Activated T-helper 9 cell treated with anti-CD3 and anti-CD28 coated beads, Interleukin-2, amount 50 U/mL, for 16 hours (primary cell): ENCODE measurements around the gene LCN9.

ENCODE experiments used
- DNase-seq: peaks from one replicate; pipeline ENCODE4 v3.0.0-alpha.2; 2020; ENCODE audit warnings: low read depth

The LCN9 gene

DNA sequence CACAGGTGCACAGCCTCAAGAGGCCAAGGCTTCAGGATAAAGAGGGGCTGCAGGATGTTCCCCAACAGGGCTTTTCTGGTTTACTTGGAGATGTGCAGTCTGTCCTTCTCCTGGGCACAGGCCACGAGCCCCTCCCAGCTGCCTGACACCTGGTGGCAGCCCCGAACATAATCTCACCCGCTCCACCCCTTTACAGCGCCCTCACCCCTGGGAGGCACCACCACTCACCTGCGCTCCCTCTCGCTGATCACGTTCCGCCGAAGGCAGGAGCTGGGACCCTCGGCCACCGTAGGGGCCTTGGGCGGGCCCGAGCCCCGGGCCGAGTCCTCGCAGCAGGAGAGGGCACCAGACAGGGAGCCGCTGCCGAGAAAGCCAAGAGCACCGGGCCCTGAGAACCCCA, 35.7 kb downstream of the LCN9 start:
- no peak for DNase-seq

DNA sequence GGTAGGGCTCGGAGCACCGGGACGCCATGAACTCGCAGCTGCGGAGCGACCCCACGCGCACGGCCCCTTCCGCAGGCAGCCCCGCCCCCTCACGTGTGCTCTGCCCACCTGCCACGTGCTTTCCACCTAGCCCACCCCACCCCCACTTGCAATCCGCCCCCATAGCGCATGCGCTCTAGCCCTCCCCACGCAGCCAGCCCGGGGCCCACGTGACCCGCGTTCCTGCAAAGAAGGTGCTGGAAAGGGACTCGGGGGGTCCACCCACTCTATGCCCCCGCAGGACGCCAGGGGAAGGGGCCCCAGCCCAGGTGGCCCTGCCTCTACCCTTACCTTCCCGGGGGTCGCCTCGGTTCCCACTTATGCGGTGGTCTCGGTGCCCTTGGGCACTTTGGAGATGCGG, 36.3 kb downstream of the LCN9 start, which contains the start of gene SOHLH1:
Gene SOHLH1 (minus strand): TSS at position 42 of the 400 bp plus-strand sequence. CDS start 14 bp downstream, at position 28.
- no peak for DNase-seq

DNA sequence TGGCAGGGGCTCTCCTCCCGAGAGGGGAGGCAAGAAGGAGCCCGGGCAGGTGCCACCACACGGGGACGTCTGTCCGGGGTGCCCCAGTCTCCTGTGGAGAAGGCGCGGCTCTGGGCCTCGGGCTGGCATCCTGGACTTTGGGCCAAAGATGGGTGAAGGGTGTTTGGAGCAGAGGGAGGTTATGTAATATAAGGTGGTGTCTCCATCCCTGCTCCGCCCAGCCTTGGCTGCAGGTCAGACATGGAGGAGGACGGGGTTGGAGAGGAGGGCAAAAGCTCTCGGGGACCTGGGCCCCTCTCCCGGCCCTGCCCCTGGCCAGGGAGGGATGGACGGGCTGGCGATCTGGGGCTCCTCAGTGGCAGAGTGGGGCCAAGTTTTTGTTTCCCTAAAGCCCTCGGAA, 37.4 kb downstream of the LCN9 start:
- no peak for DNase-seq

DNA sequence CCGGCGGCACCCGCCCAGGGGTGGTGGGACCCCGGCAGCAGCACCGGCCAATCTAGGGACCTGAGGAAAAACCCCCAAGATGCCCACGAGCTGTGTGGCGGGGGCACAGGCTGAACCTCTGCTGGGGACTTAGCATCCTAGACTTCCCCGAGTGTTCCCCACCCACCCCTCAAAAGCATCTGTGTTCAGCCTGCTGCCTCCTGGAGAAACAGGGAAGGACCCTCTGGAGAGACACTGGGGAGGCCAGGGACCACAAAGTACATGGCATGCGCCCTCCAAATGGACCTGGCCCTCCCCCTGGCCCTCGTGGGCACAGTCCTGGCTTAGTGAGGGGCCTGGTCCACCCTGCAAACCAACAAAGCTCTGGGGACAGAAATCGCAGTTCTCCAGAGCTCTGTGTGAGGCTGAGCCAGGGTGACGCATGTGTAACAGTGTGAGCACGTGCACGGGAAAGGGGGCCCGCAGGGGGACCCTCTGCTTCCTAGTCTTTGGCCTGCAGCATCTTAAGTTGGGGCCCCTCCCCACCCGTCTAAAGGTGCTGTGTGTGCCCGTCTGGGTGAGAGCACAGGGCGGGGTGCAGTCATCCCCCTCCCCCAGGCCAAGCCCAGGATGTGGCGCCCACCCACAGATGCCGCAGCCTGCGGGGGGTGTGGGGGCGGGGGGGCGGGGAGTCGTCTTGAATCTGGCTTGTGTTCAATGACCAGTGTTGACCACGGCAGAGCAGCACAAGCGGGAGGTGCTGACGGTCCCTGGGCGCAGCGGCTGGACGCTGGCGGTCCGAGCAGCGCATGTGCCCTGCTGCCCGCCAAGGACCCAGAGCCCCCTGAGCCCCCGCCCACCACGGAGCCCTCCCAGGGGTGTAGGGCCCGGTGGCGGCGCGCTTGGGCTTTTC, 38.2 kb downstream of the LCN9 start:
- DNase-seq = no peak

DNA sequence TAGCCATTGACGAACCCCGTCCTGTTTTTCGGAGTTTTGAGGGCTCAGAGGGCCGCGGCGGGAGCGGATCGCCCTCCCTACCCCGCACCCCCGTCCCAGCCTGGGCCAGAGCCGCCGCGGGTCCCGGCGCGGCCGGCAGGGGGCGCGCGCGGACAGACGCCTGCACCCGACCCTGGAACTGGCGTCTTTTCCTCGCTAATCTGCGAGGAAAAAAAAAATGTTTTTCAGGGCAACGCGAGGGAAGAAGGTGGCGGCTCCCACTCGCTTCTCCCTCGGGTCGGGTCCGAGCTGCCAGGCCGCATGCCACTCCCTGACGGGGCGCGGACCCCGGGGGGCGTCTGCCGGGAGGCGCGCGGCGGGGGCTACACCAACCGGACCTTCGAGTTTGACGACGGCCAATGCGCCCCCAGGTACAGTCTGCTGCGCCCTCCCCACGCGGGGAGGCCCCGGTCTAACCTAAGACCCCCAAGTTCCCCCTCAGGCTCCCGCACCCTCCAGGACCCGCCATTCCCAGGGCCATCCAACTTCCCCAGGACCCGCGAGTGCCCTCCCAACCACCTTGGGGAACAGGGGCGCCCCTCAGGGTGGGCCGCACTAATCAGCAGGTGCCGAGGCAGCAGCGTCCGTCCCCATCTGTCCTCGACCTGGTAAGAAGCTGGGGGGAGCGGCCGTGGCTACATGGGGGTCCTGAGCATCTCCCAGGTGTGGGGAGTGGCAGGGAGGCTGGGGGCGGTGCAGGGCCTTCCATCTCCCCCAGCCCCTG, 39.0 kb downstream of the LCN9 start, which contains the start of gene KCNT1:
Gene KCNT1 (plus strand): TSS at position 227 of the 763 bp plus-strand sequence. CDS start 74 bp downstream, at position 301.
- DNase-seq = peak; percentile 18

DNA sequence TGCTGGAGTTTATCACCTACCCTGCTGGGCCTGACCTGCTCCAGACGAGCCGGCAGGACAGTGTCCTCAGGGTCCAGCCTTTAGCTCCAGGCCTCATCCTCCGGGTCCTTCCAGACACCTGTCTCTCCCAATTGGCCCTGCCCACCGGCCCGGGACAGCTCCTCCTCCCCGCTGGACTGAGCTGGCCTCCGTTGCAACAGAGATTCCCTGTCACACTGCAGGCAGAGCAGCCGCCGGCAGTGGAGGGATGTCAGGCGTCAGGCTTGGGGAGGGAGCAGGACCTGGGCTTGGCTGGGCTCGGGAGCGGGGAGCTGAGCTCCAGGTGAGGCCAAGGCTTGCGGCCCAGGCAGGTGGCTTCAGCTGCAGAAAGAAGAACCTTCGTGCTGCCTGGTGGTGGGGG, 40.6 kb downstream of the LCN9 start:
- DNase-seq = no peak

DNA sequence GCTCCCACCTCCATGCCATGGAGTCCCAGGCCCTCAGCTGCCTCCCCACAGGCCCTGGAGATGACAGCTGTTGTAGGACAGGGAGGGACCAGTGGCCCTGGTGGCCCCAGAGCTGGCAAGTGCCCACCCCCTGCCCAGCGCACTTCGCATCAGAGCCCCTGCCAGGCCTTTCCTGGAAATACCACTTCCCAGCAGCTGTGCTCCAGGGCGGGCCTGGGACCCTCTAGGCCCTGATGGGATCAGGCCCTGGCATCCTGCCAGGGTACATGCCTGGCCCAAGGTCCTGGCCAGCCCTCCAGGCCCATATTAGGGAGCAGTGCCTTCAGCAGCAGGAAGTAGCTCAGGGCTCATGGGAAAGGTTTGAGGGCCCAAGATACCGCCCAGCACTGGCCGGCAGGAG, 41.4 kb downstream of the LCN9 start:
- DNase-seq = no peak

DNA sequence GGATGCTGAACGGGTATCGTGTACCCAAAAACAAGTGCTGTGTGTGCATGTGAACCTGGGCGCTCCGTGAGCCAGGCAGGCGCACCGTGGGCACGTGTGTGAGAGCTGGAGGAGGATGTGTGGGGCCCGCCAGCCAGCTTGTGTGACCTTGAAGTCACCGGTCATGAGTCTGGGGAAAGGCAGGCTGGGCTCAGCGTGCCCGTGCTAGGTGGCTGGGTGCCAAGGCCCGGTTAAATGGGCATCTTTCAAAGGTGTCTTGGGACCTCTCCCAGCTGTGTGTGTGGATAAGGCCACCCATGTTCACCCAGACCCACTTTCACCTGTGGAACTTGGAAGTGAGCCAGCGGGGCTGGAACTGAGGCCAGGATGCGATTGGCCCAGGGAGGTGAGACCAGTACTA, 42.3 kb downstream of the LCN9 start:
- no peak for DNase-seq

DNA sequence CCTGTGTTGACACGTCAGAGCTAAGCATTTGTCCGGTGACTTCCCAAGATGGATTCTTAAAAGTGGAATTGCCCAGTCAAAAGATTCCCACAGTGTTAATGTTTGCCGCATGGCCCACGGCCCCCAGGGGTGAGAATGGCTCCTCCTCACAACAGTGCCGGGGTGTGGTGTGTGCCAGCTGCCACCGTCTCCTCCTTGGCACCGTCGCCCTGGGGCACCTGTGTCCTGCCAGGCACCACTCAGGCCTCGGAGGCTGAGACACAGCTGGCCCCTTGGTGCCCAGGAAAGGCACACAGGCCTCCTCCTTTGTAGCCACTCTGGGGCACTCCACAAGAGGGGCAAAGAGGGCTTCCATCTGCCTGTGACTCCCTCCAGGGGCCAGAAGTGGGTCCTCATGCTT, 43.2 kb downstream of the LCN9 start:
- no peak for DNase-seq

DNA sequence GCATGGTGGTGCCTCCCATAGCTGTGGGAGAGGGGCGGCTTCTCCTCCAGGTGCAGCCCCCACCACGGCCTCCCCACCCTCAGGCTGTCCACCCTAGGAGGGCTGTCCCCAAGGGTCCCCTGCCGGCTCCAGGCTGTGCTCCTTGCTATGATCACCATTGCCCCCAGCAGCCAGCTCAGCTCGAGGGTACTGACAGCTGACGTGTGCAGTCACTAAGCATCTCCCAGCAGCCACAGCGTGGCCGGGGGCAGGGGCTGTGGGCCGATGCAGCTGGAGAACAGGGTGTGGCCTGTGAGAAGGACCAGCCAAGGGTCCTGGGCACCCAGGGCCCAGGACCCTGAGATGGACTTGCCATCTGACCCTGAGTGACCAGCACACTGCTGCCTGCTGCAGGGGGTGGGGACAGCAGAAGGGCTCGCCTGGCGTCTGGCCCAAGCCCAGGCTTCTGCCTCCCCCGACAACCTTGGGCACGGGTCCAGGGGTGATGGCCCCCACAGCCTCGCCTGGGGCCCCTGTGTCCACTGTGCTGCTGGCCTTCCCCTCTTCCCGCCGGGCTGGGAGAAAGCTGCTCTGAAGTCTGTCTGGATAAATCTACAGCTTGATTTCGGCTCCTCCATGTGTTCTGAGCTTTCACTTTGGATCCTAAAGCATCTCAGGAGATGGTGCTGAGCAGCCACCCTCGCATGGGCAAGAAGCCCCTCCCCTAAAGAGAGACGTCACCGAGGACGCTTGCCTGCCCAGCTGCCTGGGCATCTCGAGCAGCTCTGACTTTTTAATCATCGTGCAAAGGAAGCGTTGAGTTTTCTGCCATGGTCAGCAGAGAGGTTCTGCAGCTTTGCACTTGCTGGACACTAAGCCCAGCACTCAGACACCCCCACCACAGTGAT, 44.4 kb downstream of the LCN9 start:
- DNase-seq = no peak

DNA sequence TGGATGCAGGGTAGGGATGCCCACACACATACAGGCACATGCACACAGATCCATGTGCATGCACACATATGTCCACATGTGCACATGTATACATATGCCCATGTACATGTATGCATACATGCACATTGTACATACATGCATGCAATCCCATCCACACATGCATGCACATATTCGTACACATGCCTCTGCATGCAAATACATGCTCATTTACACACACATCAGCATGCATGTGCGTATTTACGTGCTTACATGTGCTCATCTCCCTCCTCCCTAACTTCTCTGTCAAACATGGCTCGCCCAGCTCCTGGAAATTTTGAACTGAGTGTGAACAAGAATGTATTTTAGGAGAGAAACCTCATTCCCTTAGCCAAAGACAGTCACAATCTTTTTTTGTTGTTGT, 45.1 kb downstream of the LCN9 start:
- DNase-seq = no peak

DNA sequence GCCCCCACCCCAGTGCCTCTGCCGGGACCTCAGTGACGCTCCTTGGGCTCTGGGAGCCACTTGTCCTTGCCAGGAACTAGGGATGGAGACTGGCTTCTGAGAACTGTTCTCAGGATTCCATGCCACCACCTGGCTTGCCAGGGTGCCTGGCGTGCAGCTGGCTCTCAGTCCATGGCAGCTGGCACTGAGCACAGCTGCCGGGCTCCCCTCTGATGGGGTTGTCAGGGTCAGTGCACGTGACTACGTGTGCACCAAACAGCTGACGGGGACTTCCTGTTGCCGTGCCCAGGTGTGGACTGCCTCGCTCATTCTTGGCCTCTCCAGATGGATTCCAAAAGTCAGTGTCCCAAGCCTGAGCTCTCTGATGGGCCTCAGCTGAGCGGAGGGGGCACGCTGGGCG, 48.3 kb downstream of the LCN9 start:
- no peak for DNase-seq

DNA sequence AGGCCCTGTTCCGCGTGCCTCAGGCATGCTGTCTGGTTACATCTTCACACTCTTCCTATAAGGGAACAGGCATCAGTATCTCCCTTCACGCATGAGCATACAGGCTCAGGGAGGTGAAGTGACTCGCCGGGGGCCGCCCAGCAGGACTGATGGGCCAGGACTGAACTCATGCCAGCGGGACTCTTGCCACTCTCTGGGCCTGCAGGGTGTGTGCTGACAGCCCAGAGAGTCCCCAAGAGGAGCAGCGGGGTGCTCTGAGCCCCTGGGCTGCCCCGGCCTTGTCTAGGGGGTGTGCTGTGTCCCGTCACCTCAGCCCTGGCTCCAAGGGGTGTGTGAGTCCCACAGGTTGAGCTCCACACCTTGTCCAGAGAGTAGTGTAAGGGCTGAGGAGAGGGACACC, 48.8 kb downstream of the LCN9 start:
- no peak for DNase-seq

DNA sequence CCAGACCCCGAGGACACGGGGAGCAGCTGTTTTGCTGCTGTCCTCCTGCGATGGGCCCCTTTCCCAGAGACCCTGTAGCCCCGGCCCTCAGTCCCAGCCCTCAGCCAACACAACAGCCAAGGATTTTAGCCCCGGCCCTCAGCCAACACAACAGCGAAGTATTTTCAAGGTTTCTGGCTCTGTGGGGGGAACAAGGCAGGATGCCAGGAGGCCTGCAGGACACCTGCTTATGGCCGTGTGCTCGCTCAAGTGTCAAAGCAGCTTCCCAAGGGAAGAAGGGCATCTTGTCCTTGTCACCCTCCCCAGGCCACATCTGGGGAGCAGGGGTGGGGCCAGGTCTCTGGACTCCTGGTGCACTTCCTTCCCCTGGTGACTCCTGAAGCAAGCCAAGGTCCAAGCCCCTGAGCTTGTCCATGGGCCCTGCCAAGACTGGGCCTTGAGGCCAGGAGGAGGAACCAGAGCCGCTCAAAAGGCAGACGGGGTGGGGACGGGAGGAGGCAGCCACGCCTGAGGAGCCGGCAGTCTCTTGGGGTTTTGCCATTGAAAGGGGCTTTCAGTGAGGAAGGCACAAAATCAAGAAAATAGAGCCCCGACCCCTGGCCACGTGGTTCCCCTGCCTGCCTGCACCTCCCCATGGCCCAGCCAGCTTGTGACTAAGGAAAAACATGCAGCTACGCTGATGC, 49.6 kb downstream of the LCN9 start:
- no peak for DNase-seq

DNA sequence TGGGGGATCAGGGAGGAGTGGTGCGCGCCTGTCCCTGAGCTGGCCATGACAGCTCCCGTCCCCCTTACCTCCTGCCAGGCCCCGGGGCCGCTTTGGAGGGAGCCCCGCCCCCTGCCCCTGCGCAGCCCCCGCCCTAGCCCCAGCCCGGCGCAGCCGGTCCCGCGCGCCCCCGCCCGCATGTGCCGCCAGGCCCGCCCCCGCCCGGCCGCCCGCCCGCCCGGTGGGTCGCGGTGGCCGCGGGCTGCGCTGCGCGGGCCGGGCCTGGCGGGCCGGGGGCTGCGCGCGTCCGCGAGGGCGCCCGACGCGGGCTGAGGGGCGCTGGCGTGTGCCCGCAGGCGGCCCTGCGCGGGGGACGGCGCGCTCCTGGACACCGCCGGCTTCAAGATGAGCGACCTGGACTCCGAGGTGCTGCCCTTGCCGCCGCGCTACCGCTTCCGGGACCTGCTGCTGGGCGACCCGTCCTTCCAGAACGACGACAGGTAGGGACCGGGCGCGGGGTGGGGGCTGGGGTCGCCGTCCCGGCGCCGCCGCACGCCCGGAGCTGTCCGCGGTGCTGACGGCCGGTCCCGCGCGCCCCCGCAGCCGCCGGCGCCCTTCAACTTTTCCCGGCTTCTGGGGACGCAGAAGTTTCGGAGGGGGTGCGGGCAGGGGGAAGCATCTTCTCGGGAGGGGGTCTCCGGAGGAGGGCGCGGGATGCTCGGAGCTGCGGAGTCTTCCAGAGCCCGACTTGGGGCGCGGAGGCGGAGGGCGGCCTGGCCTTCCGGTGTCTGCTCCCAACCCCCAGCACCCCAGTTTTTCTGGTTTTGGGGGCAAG, 51.3 kb downstream of the LCN9 start:
- no peak for DNase-seq

DNA sequence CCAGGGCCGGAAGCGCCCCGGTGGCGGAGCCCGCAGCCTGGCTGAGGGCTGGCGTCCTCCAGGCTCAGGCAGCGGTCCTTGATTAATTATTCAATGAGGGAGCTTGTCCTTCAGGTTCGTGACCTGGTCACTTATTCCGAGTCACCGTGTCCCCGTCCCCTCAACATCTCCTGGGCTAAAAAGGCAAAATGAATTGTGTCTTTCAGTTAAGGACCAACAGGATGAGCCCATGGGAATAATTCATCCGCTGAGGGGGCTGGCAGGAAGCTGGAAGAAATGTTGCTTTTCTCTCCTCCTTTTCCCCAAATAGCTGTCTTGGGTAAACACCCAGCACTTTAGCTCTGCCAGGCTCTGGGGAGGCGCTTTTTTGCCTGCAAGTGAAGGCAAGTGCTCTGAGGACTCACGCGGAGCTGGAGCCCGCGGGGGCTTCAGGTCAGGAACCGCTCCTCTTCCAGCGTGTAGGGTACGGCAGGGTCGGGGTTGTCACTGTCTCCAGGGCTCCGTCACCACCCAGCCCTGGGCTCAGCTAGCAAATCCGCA, 52.0 kb downstream of the LCN9 start:
- no peak for DNase-seq

DNA sequence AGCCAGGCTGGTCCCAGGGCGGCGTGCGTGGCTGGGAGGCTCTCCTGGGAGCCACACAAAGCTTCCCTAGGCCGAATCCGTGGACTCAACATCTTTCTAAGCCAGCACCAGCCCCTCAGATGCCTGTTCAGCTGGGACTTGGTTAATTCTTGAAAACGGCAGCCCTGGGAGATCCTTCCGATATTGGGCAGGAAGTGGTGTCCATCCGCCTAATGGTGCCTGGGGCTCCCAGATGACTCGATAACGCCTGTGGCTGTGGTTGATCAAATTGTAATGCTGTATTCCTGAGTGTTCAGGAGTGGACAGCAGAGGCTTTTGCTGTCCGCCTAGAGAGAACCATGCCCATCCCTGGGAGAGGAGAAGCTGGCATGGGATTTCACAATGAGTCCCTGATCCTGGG, 52.9 kb downstream of the LCN9 start:
- no peak for DNase-seq
